ENCODE measurements around the gene MAN2A2. TPM values are rescaled to one million over a fixed set of nuclear protein-coding genes. Genes with fewer than 3 reads are reported as not detected.

The MAN2A2 gene
- total and polyA plus RNA-seq, 8 donors: 2.9 to 286 (median 46.7) TPM

- H3K4me3 ChIP-seq: no peak overlapping the region
- peaks cover 0 to 29% (median 0%) of the 10 kb centered on the region in 4 donors for H3K4me1 ChIP-seq
- intact Hi-C loops (cut with DNase I; ENCODE audit: low total_unique reads): no loop called here
- no peaks in the 10 kb centered on the region for H3K36me3 ChIP-seq
- peak overlapping the region in 1 of 5 donors; percentile 31 for H3K27ac ChIP-seq
- TF ChIP-seq CTCF (IDR thresholded peaks at IDR 0.05) (no peak), EP300 (IDR thresholded peaks at IDR 0.05) (no peak), POLR2A (IDR thresholded peaks at IDR 0.05) (no peak), POLR2AphosphoS5 (IDR thresholded peaks at IDR 0.05) (no peak)
- WGBS, 5 donors: 86 to 93% (median 88%) methylated on average over 6 of the region's 6 CpGs
- DNase-seq: no peak
- H3K9me3 ChIP-seq: no peaks in the 10 kb centered on the region
- no peaks in the 10 kb centered on the region for H3K27me3 ChIP-seq
These were observed 40.6 kb upstream of the MAN2A2 start for GRCh38 chr15:90862487-90862886.

- no peak for DNase-seq
- Histone ChIP-seq H3K27me3 (no peaks in the 10 kb centered on the region), H3K9me3 (no peaks in the 10 kb centered on the region), H3K4me3 (no peak overlapping the region), H3K4me1 (peaks cover 0 to 24% (median 0%) of the 10 kb centered on the region in 4 donors), H3K27ac (peak overlapping the region in 2 of 5 donors; percentile 31 to 43), H3K36me3 (no peaks in the 10 kb centered on the region)
- intact Hi-C loops (cut with DNase I; ENCODE audit: low total_unique reads): no loop called here
- TF ChIP-seq POLR2A (IDR thresholded peaks at IDR 0.05) (no peak), POLR2AphosphoS5 (IDR thresholded peaks at IDR 0.05) (no peak), CTCF (IDR thresholded peaks at IDR 0.05) (no peak), EP300 (IDR thresholded peaks at IDR 0.05) (no peak)
- 67 to 85% (median 70%) methylated on average over 5 of the region's 5 CpGs for WGBS, 5 donors
These were observed 39.9 kb upstream of the MAN2A2 start for GRCh38 chr15:90862964-90863778.

GRCh38 chr15:90863987-90864386 lies 39.1 kb upstream of the MAN2A2 start:
- intact Hi-C loops (cut with DNase I; ENCODE audit: low total_unique reads): no loop called here
- H3K27me3 ChIP-seq: no peaks in the 10 kb centered on the region
- H3K27ac ChIP-seq: peak overlapping the region in 1 of 5 donors; percentile 43
- TF ChIP-seq CTCF (IDR thresholded peaks at IDR 0.05) (no peak), POLR2AphosphoS5 (IDR thresholded peaks at IDR 0.05) (no peak), EP300 (IDR thresholded peaks at IDR 0.05) (no peak)
- 86 to 92% (median 92%) methylated on average over 4 of the region's 4 CpGs for WGBS, 5 donors
- no peaks in the 10 kb centered on the region for H3K9me3 ChIP-seq
- no peaks in the 10 kb centered on the region for H3K36me3 ChIP-seq
- H3K4me1 ChIP-seq: peaks cover under 1 to 27% (median 4%) of the 10 kb centered on the region in 4 donors
- no peak for DNase-seq
- H3K4me3 ChIP-seq: no peak overlapping the region

- Histone ChIP-seq H3K4me1 (peaks cover 6 to 28% (median 9%) of the 10 kb centered on the region in 4 donors), H3K4me3 (no peak overlapping the region), H3K27me3 (no peaks in the 10 kb centered on the region), H3K36me3 (no peaks in the 10 kb centered on the region), H3K27ac (no peak overlapping the region), H3K9me3 (no peaks in the 10 kb centered on the region)
- 89 to 95% (median 91%) methylated on average over 7 to 10 of the region's 10 CpGs for WGBS, 5 donors
- no peak for DNase-seq
- TF ChIP-seq POLR2AphosphoS5 (IDR thresholded peaks at IDR 0.05) (no peak), EP300 (IDR thresholded peaks at IDR 0.05) (no peak), CTCF (IDR thresholded peaks at IDR 0.05) (no peak), POLR2A (IDR thresholded peaks at IDR 0.05) (no peak)
- intact Hi-C loops (cut with DNase I; ENCODE audit: low total_unique reads): no loop called here
These were observed 38.6 kb upstream of the MAN2A2 start for GRCh38 chr15:90864507-90864906.

All from stomach (tissue), 9 donors.